PFSK-1 (cell line): ENCODE data around the gene BRD3OS.

Experiments used
- POLR2AphosphoS5 ChIP-seq: IDR thresholded peaks from 2 replicates; pipeline ENCODE4 v1.6.1; 2012; ENCODE audit warnings: low read depth, mild to moderate bottlenecking, control low read depth, low read length, moderate library complexity
- SIN3A ChIP-seq: IDR thresholded peaks from 2 replicates; pipeline ENCODE4 v1.6.1; 2012; ENCODE audit warnings: mild to moderate bottlenecking, low read length, moderate library complexity, borderline replicate concordance; ENCODE audit not compliant: insufficient read depth
- TF ChIP-seq, protein P1 (sequence below), 2 experiments: IDR thresholded peaks; 2 replicates each; pipeline versions ENCODE4 v1.6.1 to v1.8.0; 2011 to 2012; ENCODE audit warnings: low read depth in 2 of 2, low read length in 2 of 2, control low read depth in 1 of 2, inconsistent platforms in 1 of 2, mild to moderate bottlenecking in 1 of 2, moderate library complexity in 1 of 2; ENCODE audit not compliant: insufficient read depth in 1 of 2

DNA sequence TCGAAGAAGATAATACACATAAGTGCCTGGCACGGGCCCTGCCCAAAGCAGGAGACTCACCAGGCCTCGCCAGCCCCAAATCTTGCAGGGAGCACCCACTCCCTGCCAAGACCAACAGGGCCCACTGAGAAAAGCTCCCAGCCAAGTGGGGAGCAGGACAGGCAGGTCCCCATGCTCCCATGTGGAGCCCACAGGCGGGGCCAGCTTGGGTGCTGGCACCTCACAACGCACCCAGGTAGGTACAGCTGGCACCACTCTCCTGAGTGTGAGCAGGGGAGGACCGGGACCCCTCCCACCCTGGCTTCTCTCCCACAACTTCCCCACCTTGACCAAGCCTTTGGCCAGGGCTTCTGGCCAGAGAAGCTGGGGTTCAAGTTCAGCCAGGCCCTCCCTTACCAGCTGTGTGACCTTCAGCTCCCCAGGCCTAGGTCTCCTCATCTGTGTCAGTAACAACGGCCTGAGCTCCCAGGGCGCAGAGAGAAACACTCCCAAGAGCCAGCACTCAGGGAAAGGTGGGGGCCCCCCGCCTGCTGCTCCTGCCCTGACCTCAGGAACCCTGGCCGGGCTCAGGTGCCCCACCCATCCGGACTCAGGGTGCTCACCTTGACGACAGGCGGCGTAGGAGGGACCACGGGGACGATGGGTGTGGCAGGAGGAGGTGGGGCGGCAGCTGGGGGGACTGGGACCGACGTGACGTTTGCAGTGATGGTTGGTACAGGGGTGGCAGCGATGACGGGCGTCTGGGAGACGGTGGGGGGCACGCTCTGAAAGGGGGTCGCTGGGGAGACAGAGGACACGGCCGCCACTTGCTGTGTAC lies 24.7 kb downstream of the BRD3OS start:
- TF ChIP-seq, protein P1, sequence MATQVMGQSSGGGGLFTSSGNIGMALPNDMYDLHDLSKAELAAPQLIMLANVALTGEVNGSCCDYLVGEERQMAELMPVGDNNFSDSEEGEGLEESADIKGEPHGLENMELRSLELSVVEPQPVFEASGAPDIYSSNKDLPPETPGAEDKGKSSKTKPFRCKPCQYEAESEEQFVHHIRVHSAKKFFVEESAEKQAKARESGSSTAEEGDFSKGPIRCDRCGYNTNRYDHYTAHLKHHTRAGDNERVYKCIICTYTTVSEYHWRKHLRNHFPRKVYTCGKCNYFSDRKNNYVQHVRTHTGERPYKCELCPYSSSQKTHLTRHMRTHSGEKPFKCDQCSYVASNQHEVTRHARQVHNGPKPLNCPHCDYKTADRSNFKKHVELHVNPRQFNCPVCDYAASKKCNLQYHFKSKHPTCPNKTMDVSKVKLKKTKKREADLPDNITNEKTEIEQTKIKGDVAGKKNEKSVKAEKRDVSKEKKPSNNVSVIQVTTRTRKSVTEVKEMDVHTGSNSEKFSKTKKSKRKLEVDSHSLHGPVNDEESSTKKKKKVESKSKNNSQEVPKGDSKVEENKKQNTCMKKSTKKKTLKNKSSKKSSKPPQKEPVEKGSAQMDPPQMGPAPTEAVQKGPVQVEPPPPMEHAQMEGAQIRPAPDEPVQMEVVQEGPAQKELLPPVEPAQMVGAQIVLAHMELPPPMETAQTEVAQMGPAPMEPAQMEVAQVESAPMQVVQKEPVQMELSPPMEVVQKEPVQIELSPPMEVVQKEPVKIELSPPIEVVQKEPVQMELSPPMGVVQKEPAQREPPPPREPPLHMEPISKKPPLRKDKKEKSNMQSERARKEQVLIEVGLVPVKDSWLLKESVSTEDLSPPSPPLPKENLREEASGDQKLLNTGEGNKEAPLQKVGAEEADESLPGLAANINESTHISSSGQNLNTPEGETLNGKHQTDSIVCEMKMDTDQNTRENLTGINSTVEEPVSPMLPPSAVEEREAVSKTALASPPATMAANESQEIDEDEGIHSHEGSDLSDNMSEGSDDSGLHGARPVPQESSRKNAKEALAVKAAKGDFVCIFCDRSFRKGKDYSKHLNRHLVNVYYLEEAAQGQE (IDR thresholded peaks at IDR 0.05; ENCODE audit: insufficient read depth in 1 of 2, low read depth in 2 of 2, low read length in 2 of 2) = no peak
- no peak for TF ChIP-seq POLR2AphosphoS5
- TF ChIP-seq SIN3A = no peak
